ENCODE results near the gene CLCN3. TPM values are rescaled to one million over a fixed set of nuclear protein-coding genes. Genes with fewer than 3 reads are reported as not detected.

CLCN3 gene
- total and polyA plus RNA-seq, 9 of the 15 experiments (the other 6 are each of a cell fraction or from before 2014, with no cell fraction given): 12.7 to 60.6 (median 38.5) TPM

DNA sequence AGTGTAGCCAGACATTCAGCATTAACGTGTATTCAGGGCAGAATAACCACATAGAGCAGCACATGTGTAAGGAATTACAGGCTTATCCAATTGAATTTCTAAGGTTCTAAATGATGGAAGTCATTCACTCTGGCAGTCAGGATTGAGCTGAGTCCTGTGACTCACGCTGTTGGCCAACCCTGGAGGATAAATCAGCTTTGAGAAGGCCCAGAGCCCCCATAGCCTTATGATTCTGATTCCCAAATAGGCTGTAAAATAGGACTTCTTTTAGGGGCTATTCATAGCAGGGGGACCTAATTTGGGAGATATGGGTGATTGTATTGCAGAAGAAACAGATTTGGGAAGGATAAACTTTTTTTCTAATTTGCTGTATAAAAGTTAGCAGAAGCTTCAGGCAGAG lies 145.5 kb downstream of the CLCN3 start (continued):
- TF ChIP-seq, protein P1, sequence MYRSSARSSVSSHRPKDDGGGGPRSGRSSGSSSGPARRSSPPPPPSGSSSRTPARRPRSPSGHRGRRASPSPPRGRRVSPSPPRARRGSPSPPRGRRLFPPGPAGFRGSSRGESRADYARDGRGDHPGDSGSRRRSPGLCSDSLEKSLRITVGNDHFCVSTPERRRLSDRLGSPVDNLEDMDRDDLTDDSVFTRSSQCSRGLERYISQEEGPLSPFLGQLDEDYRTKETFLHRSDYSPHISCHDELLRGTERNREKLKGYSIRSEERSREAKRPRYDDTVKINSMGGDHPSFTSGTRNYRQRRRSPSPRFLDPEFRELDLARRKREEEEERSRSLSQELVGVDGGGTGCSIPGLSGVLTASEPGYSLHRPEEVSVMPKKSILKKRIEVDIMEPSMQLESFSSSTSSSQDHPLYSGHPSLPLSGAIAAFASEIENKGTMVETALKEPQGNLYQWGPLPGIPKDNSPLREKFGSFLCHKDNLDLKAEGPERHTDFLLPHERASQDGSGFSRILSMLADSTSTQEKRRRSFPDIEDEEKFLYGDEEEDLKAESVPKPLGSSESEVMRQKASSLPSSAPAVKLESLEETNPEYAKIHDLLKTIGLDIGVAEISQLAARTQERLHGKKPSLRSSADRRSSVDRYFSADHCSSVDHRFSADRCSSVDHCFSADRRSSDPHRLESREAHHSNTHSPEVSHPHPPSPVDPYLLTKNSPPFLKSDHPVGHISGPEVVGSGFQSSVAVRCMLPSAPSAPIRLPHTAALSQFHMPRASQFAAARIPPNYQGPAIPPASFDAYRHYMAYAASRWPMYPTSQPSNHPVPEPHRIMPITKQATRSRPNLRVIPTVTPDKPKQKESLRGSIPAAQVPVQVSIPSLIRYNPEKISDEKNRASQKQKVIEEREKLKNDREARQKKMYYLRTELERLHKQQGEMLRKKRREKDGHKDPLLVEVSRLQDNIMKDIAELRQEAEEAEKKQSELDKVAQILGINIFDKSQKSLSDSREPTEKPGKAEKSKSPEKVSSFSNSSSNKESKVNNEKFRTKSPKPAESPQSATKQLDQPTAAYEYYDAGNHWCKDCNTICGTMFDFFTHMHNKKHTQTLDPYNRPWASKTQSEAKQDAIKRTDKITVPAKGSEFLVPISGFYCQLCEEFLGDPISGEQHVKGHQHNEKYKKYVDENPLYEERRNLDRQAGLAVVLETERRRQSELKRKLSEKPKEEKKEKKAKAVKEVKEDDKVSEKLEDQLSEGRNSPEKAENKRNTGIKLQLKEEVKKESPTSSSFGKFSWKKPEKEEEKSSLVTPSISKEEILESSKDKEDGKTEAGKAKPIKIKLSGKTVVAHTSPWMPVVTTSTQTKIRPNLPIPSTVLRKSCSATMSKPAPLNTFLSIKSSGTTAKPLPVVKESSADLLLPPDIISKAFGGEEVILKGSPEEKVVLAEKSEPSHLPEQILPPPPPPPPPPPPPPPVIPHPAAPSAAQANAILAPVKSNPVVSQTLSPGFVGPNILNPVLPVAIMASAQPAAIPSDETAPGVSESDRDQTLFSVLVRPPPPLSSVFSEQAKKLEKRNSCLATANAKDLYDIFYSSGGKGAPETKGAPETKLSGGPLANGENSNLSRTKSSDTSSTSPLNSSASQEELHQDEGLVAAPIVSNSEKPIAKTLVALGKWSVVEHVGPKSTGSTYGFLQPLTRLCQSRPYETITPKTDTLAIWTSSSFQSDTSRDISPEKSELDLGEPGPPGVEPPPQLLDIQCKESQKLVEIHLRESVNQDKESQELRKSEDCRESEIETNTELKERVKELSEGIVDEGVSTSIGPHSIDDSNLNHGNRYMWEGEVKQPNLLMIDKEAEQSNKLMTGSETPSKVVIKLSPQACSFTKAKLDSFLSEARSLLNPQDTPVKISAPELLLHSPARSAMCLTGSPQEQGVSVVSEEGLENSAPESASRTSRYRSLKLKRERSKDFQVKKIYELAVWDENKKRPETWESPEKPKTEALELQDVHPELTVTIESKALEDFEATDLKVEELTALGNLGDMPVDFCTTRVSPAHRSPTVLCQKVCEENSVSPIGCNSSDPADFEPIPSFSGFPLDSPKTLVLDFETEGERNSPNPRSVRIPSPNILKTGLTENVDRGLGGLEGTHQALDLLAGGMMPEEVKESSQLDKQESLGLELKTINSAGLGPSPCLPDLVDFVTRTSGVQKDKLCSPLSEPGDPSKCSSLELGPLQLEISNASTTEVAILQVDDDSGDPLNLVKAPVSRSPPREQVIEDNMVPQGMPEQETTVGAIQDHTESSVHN (IDR thresholded peaks at IDR 0.05; ENCODE audit: borderline replicate concordance in 1 of 2, low read depth in 1 of 2): no peak

DNA sequence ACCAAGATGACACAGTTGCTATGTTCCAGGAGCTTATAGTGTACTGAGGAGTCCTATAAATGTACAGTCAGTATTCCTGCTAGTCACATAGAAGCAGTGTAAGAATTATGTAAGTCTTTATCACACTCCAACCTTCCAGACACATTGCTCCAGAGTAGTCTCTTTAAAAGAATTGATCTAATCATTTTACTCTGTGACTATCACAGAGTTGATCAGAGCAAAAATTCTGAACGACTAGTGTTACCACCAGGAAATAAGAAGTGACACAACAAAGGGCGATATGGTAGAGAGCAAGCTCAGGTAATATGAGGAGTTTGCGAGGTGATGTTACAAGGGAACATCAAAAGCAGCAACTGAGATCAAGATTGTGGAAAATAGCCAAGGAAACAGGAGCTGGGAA lies 146.4 kb downstream of the CLCN3 start:
- H3K4me3 ChIP-seq: no peak overlapping the region
- H4K20me1 ChIP-seq (replicated peaks; ENCODE audit: control insufficient read depth, insufficient read depth, low read length): no peaks in the 10 kb centered on the region
- DNase-seq (ENCODE audit: extremely low read depth in 1 of 4, low spot score in 3 of 4): no peak
- FAIRE-seq: no peak
- in situ Hi-C loops (cut with MboI): no loop called here
- no peak overlapping the region for H3K9ac ChIP-seq (ENCODE audit: insufficient read depth in 1 of 2, low read depth in 2 of 2, low read length in 2 of 2)
- intact Hi-C loops (cut with micrococcal nuclease): no loop called here
- H3K79me2 ChIP-seq (ENCODE audit: control insufficient read depth, insufficient read depth, low read length): no peaks in the 10 kb centered on the region
- no TSS peak for BruUV-seq (replicated peaks)
- ChIA-PET POLR2A (interaction anchor here (0.6 kb wide), 1 partner anchor 18 kb away, joined by 4 read pairs; no protein-coding TSS in a partner anchor), CTCF (ENCODE audit: low intra/inter-chr PET ratio) (no interaction called here)
- no peak overlapping the region; the same call in 1 of the 2 replicates for H2AFZ ChIP-seq (ENCODE audit: low read depth, low read length)
- no peak overlapping the region for H3K27ac ChIP-seq (ENCODE audit: extremely low read depth, low read depth, low read length)
- no peaks in the 10 kb centered on the region for H3K36me3 ChIP-seq (ENCODE audit: control insufficient read depth, insufficient read depth, low read length)
- 12% methylated on average over 3 of the region's 3 CpGs for WGBS (ENCODE audit: insufficient coverage, low coverage, missing lambda C conversion rate)
- H3K4me2 ChIP-seq (ENCODE audit: insufficient read depth, low read length): no peak overlapping the region
- H3K27me3 ChIP-seq (ENCODE audit: control insufficient read depth in 2 of 2, insufficient read depth in 2 of 2, low read length in 2 of 2): no peaks in the 10 kb centered on the region
- H3K9me3 ChIP-seq (replicated peaks; ENCODE audit: control insufficient read depth, insufficient read depth, low read depth, low read length): no peaks in the 10 kb centered on the region
- ATAC-seq: no peak
- TF ChIP-seq, protein P2, sequence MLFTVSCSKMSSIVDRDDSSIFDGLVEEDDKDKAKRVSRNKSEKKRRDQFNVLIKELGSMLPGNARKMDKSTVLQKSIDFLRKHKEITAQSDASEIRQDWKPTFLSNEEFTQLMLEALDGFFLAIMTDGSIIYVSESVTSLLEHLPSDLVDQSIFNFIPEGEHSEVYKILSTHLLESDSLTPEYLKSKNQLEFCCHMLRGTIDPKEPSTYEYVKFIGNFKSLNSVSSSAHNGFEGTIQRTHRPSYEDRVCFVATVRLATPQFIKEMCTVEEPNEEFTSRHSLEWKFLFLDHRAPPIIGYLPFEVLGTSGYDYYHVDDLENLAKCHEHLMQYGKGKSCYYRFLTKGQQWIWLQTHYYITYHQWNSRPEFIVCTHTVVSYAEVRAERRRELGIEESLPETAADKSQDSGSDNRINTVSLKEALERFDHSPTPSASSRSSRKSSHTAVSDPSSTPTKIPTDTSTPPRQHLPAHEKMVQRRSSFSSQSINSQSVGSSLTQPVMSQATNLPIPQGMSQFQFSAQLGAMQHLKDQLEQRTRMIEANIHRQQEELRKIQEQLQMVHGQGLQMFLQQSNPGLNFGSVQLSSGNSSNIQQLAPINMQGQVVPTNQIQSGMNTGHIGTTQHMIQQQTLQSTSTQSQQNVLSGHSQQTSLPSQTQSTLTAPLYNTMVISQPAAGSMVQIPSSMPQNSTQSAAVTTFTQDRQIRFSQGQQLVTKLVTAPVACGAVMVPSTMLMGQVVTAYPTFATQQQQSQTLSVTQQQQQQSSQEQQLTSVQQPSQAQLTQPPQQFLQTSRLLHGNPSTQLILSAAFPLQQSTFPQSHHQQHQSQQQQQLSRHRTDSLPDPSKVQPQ (CRISPR knock-in tag; IDR thresholded peaks at IDR 0.05; ENCODE audit: borderline replicate concordance): no peak
- TF ChIP-seq CEBPB (tag; IDR thresholded peaks at IDR 0.05) (no peak), SRSF7 (optimal IDR thresholded peaks at IDR 0.05; ENCODE audit: low read depth, low read length) (no peak)
- no peaks in the 10 kb centered on the region for H3K9me1 ChIP-seq (ENCODE audit: control insufficient read depth, insufficient read depth, low read length)
- H3K4me1 ChIP-seq (replicated peaks in 1 of 2; ENCODE audit: control insufficient read depth in 2 of 2, insufficient read depth in 2 of 2, low read length in 2 of 2): no peaks in the 10 kb centered on the region

Measured in K562 (cell line).